Adrenal gland (tissue), 5 donors: ENCODE results near the gene SLC22A12.

Experiments used
- POLR2A ChIP-seq, 2 donors: fragments of 450-650 bp; IDR thresholded peaks; one replicate each; pipeline ENCODE4 v1.6.1; 2017; ENCODE audit warnings: antibody characterized with exemption in 2 of 2, mild to moderate bottlenecking in 2 of 2, moderate library complexity in 1 of 2
- TF ChIP-seq, protein P1 (sequence below), 6 experiments: fragments of 450-650 bp in 4 of 6; fragments of 200-600 bp in 2 of 6; sonication (generic) in 1 of 6; IDR thresholded peaks; 1 replicate in 5 of 6; 2 replicates in 1 of 6; pipeline versions ENCODE4 v1.5.1 to v1.8.0; 2016 to 2021; ENCODE audit warnings: antibody characterized with exemption in 6 of 6, mild to moderate bottlenecking in 2 of 6, moderate library complexity in 1 of 6
- donor health status: DM: no; HTN: no; CAD: no.

DNA sequence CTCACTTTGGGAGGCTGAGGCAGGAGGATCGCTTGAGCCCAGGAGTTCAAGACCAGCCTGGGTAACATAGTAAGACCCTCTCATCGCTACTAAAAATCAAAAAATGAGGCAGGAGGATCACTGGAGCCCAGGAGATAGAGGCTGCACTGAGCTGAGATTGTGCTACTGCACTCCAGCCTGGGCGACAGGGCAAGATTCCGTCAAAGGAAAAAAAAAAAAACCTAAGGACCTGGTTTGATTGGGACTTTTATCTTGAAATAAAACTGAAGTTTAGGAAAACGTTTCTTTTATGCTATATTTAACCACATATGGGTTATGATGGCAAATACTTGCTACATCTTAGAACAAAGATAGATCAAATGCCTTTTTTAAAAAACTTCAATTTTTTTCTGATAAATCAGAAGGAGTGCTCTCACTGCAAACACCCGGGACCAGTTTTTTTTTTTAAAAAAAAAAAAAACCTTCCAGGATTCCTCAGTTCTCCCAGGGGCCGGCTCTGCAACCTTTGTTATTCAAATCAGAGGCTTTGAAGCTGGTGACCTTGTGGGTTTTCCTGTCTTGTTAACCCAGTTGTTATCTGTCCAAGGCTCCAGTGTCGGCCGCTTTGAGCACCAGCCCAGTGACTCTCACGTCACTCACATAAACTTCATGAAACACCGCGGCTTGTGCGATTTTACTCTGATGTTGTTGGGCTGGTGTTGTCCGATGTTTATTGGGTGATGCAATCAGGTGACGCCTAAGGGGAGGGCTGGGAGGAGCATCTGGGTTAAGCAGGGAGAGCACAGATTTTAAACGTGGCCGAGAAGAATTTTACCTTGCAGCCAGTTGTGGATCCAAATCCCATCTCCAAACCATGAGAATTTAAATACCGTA lies 24.7 kb upstream of the SLC22A12 start:
- TF ChIP-seq, protein P1, sequence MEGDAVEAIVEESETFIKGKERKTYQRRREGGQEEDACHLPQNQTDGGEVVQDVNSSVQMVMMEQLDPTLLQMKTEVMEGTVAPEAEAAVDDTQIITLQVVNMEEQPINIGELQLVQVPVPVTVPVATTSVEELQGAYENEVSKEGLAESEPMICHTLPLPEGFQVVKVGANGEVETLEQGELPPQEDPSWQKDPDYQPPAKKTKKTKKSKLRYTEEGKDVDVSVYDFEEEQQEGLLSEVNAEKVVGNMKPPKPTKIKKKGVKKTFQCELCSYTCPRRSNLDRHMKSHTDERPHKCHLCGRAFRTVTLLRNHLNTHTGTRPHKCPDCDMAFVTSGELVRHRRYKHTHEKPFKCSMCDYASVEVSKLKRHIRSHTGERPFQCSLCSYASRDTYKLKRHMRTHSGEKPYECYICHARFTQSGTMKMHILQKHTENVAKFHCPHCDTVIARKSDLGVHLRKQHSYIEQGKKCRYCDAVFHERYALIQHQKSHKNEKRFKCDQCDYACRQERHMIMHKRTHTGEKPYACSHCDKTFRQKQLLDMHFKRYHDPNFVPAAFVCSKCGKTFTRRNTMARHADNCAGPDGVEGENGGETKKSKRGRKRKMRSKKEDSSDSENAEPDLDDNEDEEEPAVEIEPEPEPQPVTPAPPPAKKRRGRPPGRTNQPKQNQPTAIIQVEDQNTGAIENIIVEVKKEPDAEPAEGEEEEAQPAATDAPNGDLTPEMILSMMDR (IDR thresholded peaks at IDR 0.05): no peak
- peak in 1 of 2 donors; percentile 6 for TF ChIP-seq POLR2A (IDR thresholded peaks at IDR 0.05)
